BE2C (cell line): ENCODE measurements around the gene CDC42SE1.

ENCODE experiments used
- DNase-seq: peaks from one replicate; pipeline ENCODE4 v3.0.0-alpha.2; 2020
- H3K27me3 ChIP-seq: fragments of 250-450 bp; sonication (Bioruptor Pico); 2 replicates; pipeline ENCODE4 v1.5.1; 2020; ENCODE audit warnings: mild to moderate bottlenecking
- H3K36me3 ChIP-seq: fragments of 250-450 bp; sonication (Bioruptor Pico); 2 replicates; pipeline ENCODE4 v1.5.1; 2020; ENCODE audit warnings: mild to moderate bottlenecking
- H3K4me1 ChIP-seq: fragments of 250-450 bp; sonication (Bioruptor Pico); 2 replicates; pipeline ENCODE4 v1.5.1; 2020
- H3K4me3 ChIP-seq: 2 replicates; pipeline ENCODE4 v1.5.1; 2011; ENCODE audit warnings: low read depth, low read length
- H3K9me3 ChIP-seq: fragments of 250-450 bp; sonication (Bioruptor Pico); 2 replicates; pipeline ENCODE4 v1.5.1; 2020
- CTCF ChIP-seq: IDR thresholded peaks from 2 replicates; pipeline ENCODE4 v1.5.1; 2012; ENCODE audit warnings: mild to moderate bottlenecking, low read depth, low read length

The CDC42SE1 gene

GRCh38 chr1:151065089-151065645 is 5.7 kb upstream of the CDC42SE1 start:
- Histone ChIP-seq H3K36me3 (peaks cover 61% of the 10 kb centered on the region), H3K4me1 (peaks cover 3% of the 10 kb centered on the region; the same call in 1 of the 2 replicates), H3K9me3 (no peaks in the 10 kb centered on the region), H3K4me3 (no peak overlapping the region), H3K27me3 (no peaks in the 10 kb centered on the region)
- DNase-seq = no peak
- TF ChIP-seq CTCF = no peak

DNA sequence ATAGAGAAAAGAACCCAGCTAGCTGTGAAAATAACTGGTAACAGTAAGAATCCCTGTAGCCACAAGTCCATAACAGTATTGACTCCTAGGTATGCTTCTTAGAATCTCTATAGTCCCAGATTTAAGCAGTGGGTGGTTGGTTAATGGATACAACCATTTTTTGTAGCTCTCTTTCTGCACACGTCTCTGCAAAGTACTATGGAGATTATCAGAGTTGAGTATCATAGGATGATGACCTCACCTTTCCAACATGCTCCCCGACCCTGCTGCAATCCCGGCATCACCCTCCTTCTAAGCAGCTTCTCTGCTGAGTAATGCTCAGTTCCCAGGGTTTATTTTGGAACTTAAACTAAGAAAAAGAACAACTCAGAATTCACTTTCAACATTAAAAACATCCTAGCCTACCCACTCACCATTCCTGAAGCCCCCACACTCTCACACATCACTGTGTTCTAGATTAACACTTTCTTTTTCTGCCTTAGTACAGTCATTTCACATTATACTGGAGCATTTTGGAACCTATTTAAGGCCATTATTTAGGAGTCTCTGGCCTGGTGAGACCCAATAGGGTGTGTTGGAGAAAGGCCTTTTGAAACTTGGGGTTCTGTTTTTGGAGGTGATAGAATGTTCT is 3.4 kb upstream of the CDC42SE1 start:
- peaks cover 42% of the 10 kb centered on the region for H3K36me3 ChIP-seq
- peak overlapping the region; percentile 87 for H3K4me3 ChIP-seq
- DNase-seq = peak; percentile 45
- H3K27me3 ChIP-seq = no peaks in the 10 kb centered on the region
- H3K4me1 ChIP-seq = peaks cover 5% of the 10 kb centered on the region; the same call in 1 of the 2 replicates
- no peak for TF ChIP-seq CTCF
- no peaks in the 10 kb centered on the region for H3K9me3 ChIP-seq

GRCh38 chr1:151061704-151062103 is 2.3 kb upstream of the CDC42SE1 start:
- no peak for DNase-seq
- Histone ChIP-seq H3K4me3 (peak overlapping the region; percentile 87), H3K4me1 (peaks cover 5% of the 10 kb centered on the region; the same call in 1 of the 2 replicates), H3K36me3 (peaks cover 37% of the 10 kb centered on the region), H3K27me3 (no peaks in the 10 kb centered on the region), H3K9me3 (no peaks in the 10 kb centered on the region)
- TF ChIP-seq CTCF = no peak

DNA sequence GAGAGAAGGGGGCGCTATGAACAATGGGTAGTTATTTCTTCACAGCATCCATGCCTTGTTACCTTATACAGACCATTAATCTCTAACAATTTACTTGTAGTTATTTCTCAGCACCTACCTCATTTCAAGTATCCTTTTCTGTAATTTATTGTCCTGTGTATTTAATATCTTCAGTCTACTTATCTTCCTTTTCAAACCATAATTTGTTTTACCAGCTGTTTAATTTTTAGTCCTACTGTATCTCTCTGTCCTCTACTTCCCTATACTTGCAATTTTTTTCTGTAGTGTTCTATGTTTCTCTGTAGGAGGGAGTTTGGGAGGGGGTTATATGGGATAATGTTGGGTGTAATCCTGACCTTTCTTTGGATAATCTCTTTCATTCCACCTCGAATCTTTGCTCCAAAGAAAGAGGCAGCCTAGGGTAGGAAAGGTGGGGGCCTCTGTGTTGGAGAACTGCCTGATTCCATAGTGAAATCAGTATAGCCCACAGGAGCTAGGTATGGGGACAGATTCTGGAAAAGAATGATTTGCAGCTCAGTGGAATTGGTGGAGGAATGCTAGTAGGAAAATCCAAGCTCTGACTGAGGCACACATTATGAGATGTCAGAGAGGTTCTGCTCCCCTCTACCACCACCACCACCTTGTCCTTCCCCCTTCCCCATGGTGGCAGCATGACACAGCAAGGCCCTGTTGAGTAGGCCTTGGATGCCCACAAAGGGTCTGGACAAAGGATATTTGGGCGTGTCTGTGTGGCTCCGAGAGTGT is 1.4 kb upstream of the CDC42SE1 start:
- Histone ChIP-seq H3K27me3 (no peaks in the 10 kb centered on the region), H3K4me3 (peak overlapping the region; percentile 87), H3K4me1 (peaks cover 5% of the 10 kb centered on the region; the same call in 1 of the 2 replicates), H3K9me3 (no peaks in the 10 kb centered on the region), H3K36me3 (peaks cover 36% of the 10 kb centered on the region)
- TF ChIP-seq CTCF = no peak
- peak; percentile 66 for DNase-seq

GRCh38 chr1:151060007-151060656 is 710 bp upstream of the CDC42SE1 start, which contains the start of gene MLLT11:
Gene MLLT11 (plus strand): TSS chr1:151060397. CDS start chr1:151067225, 6,828 bp downstream.
- Histone ChIP-seq H3K27me3 (no peaks in the 10 kb centered on the region), H3K4me1 (peaks cover 5% of the 10 kb centered on the region; the same call in 1 of the 2 replicates), H3K4me3 (peak within 1 kb of the TSS; percentile 87), H3K36me3 (peaks cover 36% of the 10 kb centered on the region), H3K9me3 (no peaks in the 10 kb centered on the region)
- DNase-seq = peak; percentile 92
- no peak for TF ChIP-seq CTCF
